Esophagus squamous epithelium (tissue), 5 donors: Measurements from ENCODE around the gene RANBP1. TPM values are rescaled to one million over a fixed set of nuclear protein-coding genes. Genes with fewer than 3 reads are reported as not detected.

Experiments used
- DNase-seq: peaks from one replicate; lab custom pipeline; 2025; lab: John Stamatoyannopoulos, UW
- H3K27ac ChIP-seq, 4 donors: fragments of 200-600 bp; sonication (generic); one replicate each; pipeline ENCODE4 v1.5.1; 2016 to 2019; ENCODE audit warnings: mild to moderate bottlenecking in 1 of 4
- H3K27me3 ChIP-seq, 4 donors: fragments of 200-600 bp; sonication (generic); 1 replicate in 3 of 4; 2 replicates in 1 of 4; pipeline versions ENCODE4 v1.5.1 to v1.6.0; 2017 to 2021; ENCODE audit warnings: antibody characterized with exemption in 1 of 4
- H3K36me3 ChIP-seq, 3 donors: fragments of 200-600 bp; sonication (generic); one replicate each; pipeline ENCODE4 v1.5.1; 2016 to 2019
- H3K4me1 ChIP-seq, 3 donors: fragments of 200-600 bp; sonication (generic); one replicate each; pipeline ENCODE4 v1.5.1; 2017 to 2019
- H3K4me3 ChIP-seq, 4 donors: fragments of 200-600 bp; sonication (generic); 1 replicate in 3 of 4; 2 replicates in 1 of 4; pipeline ENCODE4 v1.5.1; 2016 to 2019; ENCODE audit warnings: mild to moderate bottlenecking in 2 of 4, moderate library complexity in 1 of 4
- H3K9me3 ChIP-seq, 3 donors: fragments of 200-600 bp; sonication (generic); one replicate each; pipeline ENCODE4 v1.5.1; 2016 to 2019
- POLR2A ChIP-seq, 4 donors: fragments of 450-650 bp; IDR thresholded peaks; one replicate each; pipeline ENCODE4 v1.6.1; 2017; ENCODE audit warnings: antibody characterized with exemption in 4 of 4, mild to moderate bottlenecking in 4 of 4, moderate library complexity in 3 of 4
- WGBS, 2 donors: methylation state at CpG; one replicate each; pipeline ENCODE4 v1.1.5; 2018; 5-methylcytosine and 5-hydroxymethylcytosine counted together
- intact Hi-C: fragments of 100-400 bp; cut with DNase I; formaldehyde crosslinking; loops from one replicate; pipeline ENCODE4 v1.15.0; 2022
- total RNA-seq, 4 donors: library from RNA; depleted of rRNA; stranded (reverse); fragments of >200 nt; gene quantifications; one replicate each; pipeline ENCODE4 v1.1.0, GENCODE V29; 2016
- TF ChIP-seq, protein P1 (sequence below), 6 experiments: fragments of 450-650 bp in 4 of 6; fragments of 200-600 bp in 2 of 6; sonication (generic) in 2 of 6; IDR thresholded peaks; one replicate each; pipeline ENCODE4 v1.5.1; 2016 to 2019; ENCODE audit warnings: antibody characterized with exemption in 6 of 6, mild to moderate bottlenecking in 4 of 6, moderate library complexity in 4 of 6
- donor health status: DM: yes; HTN: yes; CAD: no.

Gene RANBP1
- total RNA-seq, 4 donors from 2014 or later: 178 to 358 (median 212) TPM

- TF ChIP-seq POLR2A (IDR thresholded peaks at IDR 0.05): no peak
- TF ChIP-seq, protein P1, sequence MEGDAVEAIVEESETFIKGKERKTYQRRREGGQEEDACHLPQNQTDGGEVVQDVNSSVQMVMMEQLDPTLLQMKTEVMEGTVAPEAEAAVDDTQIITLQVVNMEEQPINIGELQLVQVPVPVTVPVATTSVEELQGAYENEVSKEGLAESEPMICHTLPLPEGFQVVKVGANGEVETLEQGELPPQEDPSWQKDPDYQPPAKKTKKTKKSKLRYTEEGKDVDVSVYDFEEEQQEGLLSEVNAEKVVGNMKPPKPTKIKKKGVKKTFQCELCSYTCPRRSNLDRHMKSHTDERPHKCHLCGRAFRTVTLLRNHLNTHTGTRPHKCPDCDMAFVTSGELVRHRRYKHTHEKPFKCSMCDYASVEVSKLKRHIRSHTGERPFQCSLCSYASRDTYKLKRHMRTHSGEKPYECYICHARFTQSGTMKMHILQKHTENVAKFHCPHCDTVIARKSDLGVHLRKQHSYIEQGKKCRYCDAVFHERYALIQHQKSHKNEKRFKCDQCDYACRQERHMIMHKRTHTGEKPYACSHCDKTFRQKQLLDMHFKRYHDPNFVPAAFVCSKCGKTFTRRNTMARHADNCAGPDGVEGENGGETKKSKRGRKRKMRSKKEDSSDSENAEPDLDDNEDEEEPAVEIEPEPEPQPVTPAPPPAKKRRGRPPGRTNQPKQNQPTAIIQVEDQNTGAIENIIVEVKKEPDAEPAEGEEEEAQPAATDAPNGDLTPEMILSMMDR (IDR thresholded peaks at IDR 0.05): peak in 3 of 6 experiments; percentile 11 to 33 (median 31)
- no peak overlapping the region for H3K4me3 ChIP-seq
- peaks cover 39 to 98% (median 39%) of the 10 kb centered on the region in 3 donors for H3K36me3 ChIP-seq
- H3K27me3 ChIP-seq: no peaks in the 10 kb centered on the region
- WGBS, 2 donors: 49 to 57% methylated on average over 9 to 11 of the region's 14 CpGs
- intact Hi-C loops: loop anchor here (10.0 kb wide), 2 partner anchors 86 to 136 kb away; partner anchors contain the start of gene TANGO2
- no peak for DNase-seq
- no peak overlapping the region for H3K27ac ChIP-seq
- H3K9me3 ChIP-seq: no peaks in the 10 kb centered on the region
- peaks cover 8 to 28% (median 8%) of the 10 kb centered on the region in 3 donors for H3K4me1 ChIP-seq
These were observed 4.7 kb upstream of the RANBP1 start for GRCh38 chr22:20111045-20111688.

DNA sequence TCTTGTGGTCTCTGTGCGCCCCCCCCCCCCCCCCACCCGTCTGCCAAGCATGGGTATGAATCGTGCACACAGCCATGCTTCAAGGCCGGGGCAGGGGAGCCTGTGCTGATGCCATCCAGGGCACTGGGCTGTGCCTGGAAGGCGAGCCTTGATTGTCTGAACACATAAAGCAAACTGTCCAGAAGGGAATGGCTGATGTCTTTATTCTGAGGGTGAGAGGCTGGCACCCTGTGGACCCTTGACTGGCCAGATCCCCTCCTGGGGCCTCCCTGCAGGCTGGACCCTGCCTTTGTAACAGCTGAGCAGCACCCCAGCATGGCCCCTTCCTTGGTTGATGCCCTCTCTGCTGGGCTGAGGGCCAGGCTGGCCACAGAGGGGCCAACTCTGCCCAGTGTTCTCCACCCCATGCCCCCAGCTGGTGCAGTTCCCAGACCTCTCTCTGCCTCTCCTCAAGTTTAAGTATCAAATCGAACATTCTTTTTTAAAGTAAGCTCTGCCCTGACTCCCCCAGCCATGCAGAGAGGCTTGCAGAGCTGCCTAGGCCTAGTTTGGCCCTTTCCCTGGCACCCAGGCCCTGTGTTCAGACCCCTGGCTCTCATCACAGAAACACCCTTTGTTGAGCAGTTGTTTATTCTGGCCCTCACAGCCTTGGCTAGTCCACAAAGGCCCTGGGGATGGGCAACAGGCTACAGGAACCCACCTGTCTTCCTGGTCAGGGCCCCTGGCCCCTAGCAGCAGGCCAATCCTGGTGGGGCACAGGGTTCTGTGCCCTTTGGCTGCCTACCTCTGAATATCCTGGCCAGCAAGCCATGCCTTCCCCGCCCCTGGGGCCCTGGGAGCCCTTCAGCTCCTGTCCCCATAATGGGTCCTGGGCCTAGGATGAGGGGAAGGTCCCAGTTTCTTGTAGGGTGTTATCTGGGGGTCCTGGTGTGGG, 3.9 kb upstream of the RANBP1 start:
- peaks cover 31 to 90% (median 33%) of the 10 kb centered on the region in 3 donors for H3K36me3 ChIP-seq
- H3K27ac ChIP-seq: no peak overlapping the region
- H3K4me1 ChIP-seq: peaks cover 11 to 34% (median 14%) of the 10 kb centered on the region in 3 donors
- DNase-seq: no peak
- WGBS, 2 donors: 42 to 86% methylated on average over 1 of the region's 7 CpGs
- no peaks in the 10 kb centered on the region for H3K9me3 ChIP-seq
- no peak overlapping the region for H3K4me3 ChIP-seq
- no peak for TF ChIP-seq POLR2A (IDR thresholded peaks at IDR 0.05)
- TF ChIP-seq, protein P1 (IDR thresholded peaks at IDR 0.05): no peak
- intact Hi-C loops: loop anchor here (10.0 kb wide), 2 partner anchors 87 to 137 kb away; partner anchors contain the start of gene TANGO2
- no peaks in the 10 kb centered on the region for H3K27me3 ChIP-seq

DNA sequence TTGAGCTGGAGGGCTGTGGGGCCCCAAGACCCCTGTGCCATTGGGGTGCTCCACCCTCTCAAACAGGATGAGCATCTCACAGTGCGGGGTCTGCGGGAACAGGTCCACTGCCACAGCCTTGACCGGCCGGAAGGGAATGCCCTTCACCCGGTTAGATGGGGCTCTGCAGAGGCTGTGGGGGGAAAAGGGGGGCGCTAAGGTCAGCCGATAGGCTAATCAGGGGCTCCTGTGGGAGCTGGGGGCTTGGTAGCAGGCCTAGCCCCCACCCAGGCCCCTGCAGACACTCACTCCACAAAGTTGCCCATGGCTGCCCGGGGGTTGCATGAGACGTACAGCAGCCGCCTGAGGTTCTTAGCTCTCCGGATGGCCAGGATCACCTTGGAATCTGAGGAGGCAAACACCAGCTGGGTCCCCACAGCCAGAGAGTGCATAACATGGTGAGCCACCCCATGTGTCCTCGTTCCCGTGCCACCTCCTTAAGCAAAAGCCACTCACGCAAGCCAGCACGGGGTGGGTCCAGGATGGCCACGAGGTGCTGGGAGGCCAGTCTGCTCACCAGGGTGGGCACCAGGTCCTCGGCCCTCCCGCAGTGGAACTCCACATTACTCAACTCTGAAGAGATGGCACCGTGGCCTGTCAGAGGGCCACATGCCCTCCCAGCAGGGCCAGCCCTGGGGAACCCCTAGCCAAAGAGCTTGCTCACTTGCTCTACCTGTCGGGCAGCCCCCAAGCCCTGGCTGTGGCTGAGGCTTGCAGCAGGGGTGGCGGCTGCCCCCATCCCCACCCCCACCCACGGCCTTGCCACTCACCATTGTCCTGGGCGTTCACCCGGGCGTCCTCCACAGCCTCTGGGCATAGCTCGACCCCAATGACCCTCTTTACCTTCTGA, 3.0 kb upstream of the RANBP1 start:
- H3K4me3 ChIP-seq: no peak overlapping the region
- no peak for DNase-seq
- TF ChIP-seq, protein P1 (IDR thresholded peaks at IDR 0.05): no peak
- TF ChIP-seq POLR2A (IDR thresholded peaks at IDR 0.05): no peak
- H3K4me1 ChIP-seq: peaks cover 11 to 36% (median 16%) of the 10 kb centered on the region in 3 donors
- intact Hi-C loops: loop anchor here (10.0 kb wide), 2 partner anchors 88 to 138 kb away; partner anchors contain the start of gene TANGO2
- no peak overlapping the region for H3K27ac ChIP-seq
- 60 to 84% methylated on average over 1 to 2 of the region's 26 CpGs for WGBS, 2 donors
- no peaks in the 10 kb centered on the region for H3K27me3 ChIP-seq
- no peaks in the 10 kb centered on the region for H3K9me3 ChIP-seq
- peaks cover 24 to 81% (median 28%) of the 10 kb centered on the region in 3 donors for H3K36me3 ChIP-seq

DNA sequence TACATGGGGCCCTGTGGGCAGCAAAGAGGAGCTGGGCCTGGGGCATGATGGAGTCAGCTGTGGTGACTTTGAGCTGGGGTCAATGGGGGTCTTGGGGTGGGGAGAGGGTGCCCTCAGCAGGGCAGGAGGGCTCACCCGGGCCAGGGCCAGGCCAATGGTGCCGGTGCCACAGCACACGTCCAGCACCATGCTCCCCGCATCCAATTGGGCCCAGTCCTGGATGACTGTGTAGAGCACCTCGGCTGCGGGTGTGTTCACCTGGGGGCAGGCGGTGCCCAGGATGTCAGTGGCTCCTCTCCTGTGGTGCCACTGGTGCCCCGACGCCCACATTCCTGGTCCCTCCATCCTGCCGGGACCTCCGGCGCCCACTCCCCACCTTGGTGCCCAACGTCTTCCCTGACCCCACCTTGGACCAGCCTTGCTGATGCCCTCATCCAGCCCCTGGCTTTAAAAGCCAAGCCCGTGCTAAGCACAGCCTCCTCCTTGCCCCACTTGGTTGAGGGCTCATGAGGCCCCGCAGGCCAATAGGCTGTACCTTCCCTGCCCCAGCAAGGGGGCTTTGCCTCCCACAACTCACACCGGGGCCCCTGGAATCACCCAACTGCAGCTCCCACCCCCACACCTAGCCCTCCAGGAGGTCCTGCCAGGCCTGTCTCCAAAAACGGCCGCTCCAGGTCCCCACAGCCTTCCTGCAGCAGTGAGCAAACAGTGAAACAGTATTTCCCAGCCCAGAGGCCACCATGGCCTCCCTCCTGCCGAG, 2.2 kb upstream of the RANBP1 start:
- Histone ChIP-seq H3K27me3 (no peaks in the 10 kb centered on the region), H3K36me3 (peaks cover 15 to 73% (median 25%) of the 10 kb centered on the region in 3 donors), H3K4me1 (peaks cover 20 to 45% (median 25%) of the 10 kb centered on the region in 3 donors), H3K4me3 (no peak overlapping the region), H3K9me3 (no peaks in the 10 kb centered on the region), H3K27ac (no peak overlapping the region)
- intact Hi-C loops: loop anchor here (10.0 kb wide), 2 partner anchors 89 to 139 kb away; partner anchors contain the start of gene TANGO2
- TF ChIP-seq, protein P1 (IDR thresholded peaks at IDR 0.05): no peak
- no peak for TF ChIP-seq POLR2A (IDR thresholded peaks at IDR 0.05)
- 81 to 83% methylated on average over 6 to 8 of the region's 19 CpGs for WGBS, 2 donors
- DNase-seq: no peak
